HFFc6 (cell line): ENCODE data around the gene AUTS2. TPM values are rescaled to one million over a fixed set of nuclear protein-coding genes. Genes with fewer than 3 reads are reported as not detected.

Experiments used
- DNase-seq: peaks from one replicate; pipeline ENCODE4 v3.0.0-alpha.2; 2018
- H3K27ac Mint-ChIP-seq: 2 replicates; pipeline ENCODE4 v1.8.0; 2020; ENCODE audit warnings: mild to moderate bottlenecking, mixed read lengths
- H3K27me3 Mint-ChIP-seq: 2 replicates; pipeline ENCODE4 v1.8.0; 2021; ENCODE audit warnings: mild to moderate bottlenecking, moderate library complexity, mixed read lengths; ENCODE audit not compliant: insufficient read depth
- H3K36me3 Mint-ChIP-seq: 2 replicates; pipeline ENCODE4 v1.8.0; 2021; ENCODE audit warnings: low read depth, mixed read lengths
- H3K4me1 Mint-ChIP-seq: 2 replicates; pipeline ENCODE4 v1.8.0; 2020; ENCODE audit warnings: low read depth, mixed read lengths
- H3K4me3 Mint-ChIP-seq: 2 replicates; pipeline ENCODE4 v1.8.0; 2020; ENCODE audit warnings: mild to moderate bottlenecking, moderate library complexity, mixed read lengths
- H3K9me3 Mint-ChIP-seq: 2 replicates; pipeline ENCODE4 v1.8.0; 2020; ENCODE audit warnings: mild to moderate bottlenecking, mixed read lengths
- CTCF ChIP-seq: fragments of 200-600 bp; sonication (generic); IDR thresholded peaks from 2 replicates; pipeline ENCODE4 v1.5.0; 2021; ENCODE audit warnings: antibody characterized with exemption, mild to moderate bottlenecking
- total RNA-seq, 6 experiments: library from RNA; stranded (reverse); fragmentation: NEBNext Ultra II Directional; extraction: Animal tissue kit (Norgen Biotek cat#: 25700); gene quantifications; 2 replicates in 1 of 6; 3 replicates in 5 of 6; pipeline ENCODE4 v1.2.3, GENCODE V29; 2021

Gene AUTS2
- total RNA-seq, 6 experiments from 2014 or later, result 0.02 to 0.19 (median 0.16) TPM; not detected in 2

- no peaks in the 10 kb centered on the region; the same call in 1 of the 2 replicates for H3K36me3 Mint-ChIP-seq
- H3K27ac Mint-ChIP-seq, result no peak overlapping the region
- no peak overlapping the region for H3K4me3 Mint-ChIP-seq
- no peaks in the 10 kb centered on the region for H3K4me1 Mint-ChIP-seq
- no peaks in the 10 kb centered on the region; the same call in 1 of the 2 replicates for H3K27me3 Mint-ChIP-seq
- DNase-seq, result no peak
- H3K9me3 Mint-ChIP-seq, result peaks cover 62% of the 10 kb centered on the region
- no peak for TF ChIP-seq CTCF
Measured at GRCh38 chr7:70480927-70481569, 882.8 kb downstream of the AUTS2 start.

- Mint-ChIP-seq H3K27me3 (no peaks in the 10 kb centered on the region; the same call in 1 of the 2 replicates), H3K36me3 (no peaks in the 10 kb centered on the region; the same call in 1 of the 2 replicates), H3K27ac (no peak overlapping the region), H3K4me1 (no peaks in the 10 kb centered on the region), H3K9me3 (peaks cover 58% of the 10 kb centered on the region), H3K4me3 (no peak overlapping the region)
- TF ChIP-seq CTCF, result no peak
- DNase-seq, result no peak
Measured at GRCh38 chr7:70481570-70482123, 883.4 kb downstream of the AUTS2 start.

- Mint-ChIP-seq H3K27ac (no peak overlapping the region), H3K9me3 (peaks cover 55% of the 10 kb centered on the region), H3K4me1 (no peaks in the 10 kb centered on the region), H3K27me3 (peaks cover 2% of the 10 kb centered on the region; the same call in 1 of the 2 replicates), H3K36me3 (no peaks in the 10 kb centered on the region), H3K4me3 (no peak overlapping the region)
- no peak for DNase-seq
- TF ChIP-seq CTCF, result no peak
Measured at GRCh38 chr7:70484255-70484654, 886.0 kb downstream of the AUTS2 start.

GRCh38 chr7:70486977-70487376 is 888.7 kb downstream of the AUTS2 start:
- Mint-ChIP-seq H3K27me3 (peaks cover 2% of the 10 kb centered on the region; the same call in 1 of the 2 replicates), H3K4me3 (no peak overlapping the region), H3K36me3 (no peaks in the 10 kb centered on the region), H3K27ac (no peak overlapping the region), H3K9me3 (peaks cover 43% of the 10 kb centered on the region), H3K4me1 (no peaks in the 10 kb centered on the region)
- TF ChIP-seq CTCF, result no peak
- no peak for DNase-seq

- H3K9me3 Mint-ChIP-seq, result peaks cover 39% of the 10 kb centered on the region
- no peak overlapping the region for H3K27ac Mint-ChIP-seq
- H3K27me3 Mint-ChIP-seq, result peaks cover 2% of the 10 kb centered on the region; the same call in 1 of the 2 replicates
- TF ChIP-seq CTCF, result no peak
- no peak for DNase-seq
- H3K4me1 Mint-ChIP-seq, result no peaks in the 10 kb centered on the region
- no peaks in the 10 kb centered on the region for H3K36me3 Mint-ChIP-seq
- no peak overlapping the region for H3K4me3 Mint-ChIP-seq
Measured at GRCh38 chr7:70487428-70487827, 889.2 kb downstream of the AUTS2 start.
